Measurements from ENCODE around the gene CDH16. TPM values are rescaled to one million over a fixed set of nuclear protein-coding genes. Genes with fewer than 3 reads are reported as not detected.
A peak's percentile ranks its signal among the peaks of the same experiment; 100 is the strongest.
"Not testable (repeated sequence)": the region's sequence is repeated elsewhere in the genome, so short reads cannot be mapped to it uniquely, and the experiment has no call there.

The CDH16 gene
- not detected for total RNA-seq

GRCh38 chr16:66918803-66919568, at the start of gene CDH16:
CDH16 (minus strand) TSS chr16:66918885; CDS start chr16:66918065, 820 bp downstream.
- H3K27ac Mint-ChIP-seq = no peak within 1 kb of the TSS
- no peak within 1 kb of the TSS for H3K4me3 Mint-ChIP-seq
- peaks cover 48% of the 10 kb centered on the region for H3K27me3 Mint-ChIP-seq
- no peaks in the 10 kb centered on the region for H3K36me3 Mint-ChIP-seq (ENCODE audit: low read depth)
- ChIA-PET POLR2A (interaction anchor here (0.8 to 1.1 kb wide), 4 partner anchors 14 to 23 kb away, joined by 3 to 4 read pairs (median 3); partner anchors contain the start of gene CIAO2B), CTCF (interaction anchor here (0.6 kb wide), 1 partner anchor 134 kb away, joined by 4 read pairs; no protein-coding TSS in a partner anchor)
- H3K9me3 Mint-ChIP-seq = no peaks in the 10 kb centered on the region
- H3K4me1 Mint-ChIP-seq = peaks cover 4% of the 10 kb centered on the region
- DNase-seq = no peak

- no peaks in the 10 kb centered on the region for H3K9me3 Mint-ChIP-seq
- DNase-seq = no peak
- H3K4me1 Mint-ChIP-seq = peaks cover 26% of the 10 kb centered on the region
- H3K36me3 Mint-ChIP-seq (ENCODE audit: low read depth) = no peaks in the 10 kb centered on the region
- H3K4me3 Mint-ChIP-seq = no peak overlapping the region
- peaks cover 2% of the 10 kb centered on the region for H3K27me3 Mint-ChIP-seq
- H3K27ac Mint-ChIP-seq = no peak overlapping the region
- ChIA-PET CTCF (interaction anchor here (1.3 kb wide), 1 partner anchor 12 kb away, joined by 5 read pairs; no protein-coding TSS in a partner anchor), POLR2A (interaction anchor here (1.4 kb wide), 1 partner anchor 11 kb away, joined by 5 read pairs; no protein-coding TSS in a partner anchor)
Observed at GRCh38 chr16:66964049-66964448, 45.4 kb upstream of the CDH16 start.

- H3K4me3 Mint-ChIP-seq = peak overlapping the region; percentile 71
Observed at GRCh38 chr16:66961914-66962313, 43.2 kb upstream of the CDH16 start.

GRCh38 chr16:66961065-66961744, 42.5 kb upstream of the CDH16 start, which contains the start of gene CES3:
CES3 (plus strand) TSS chr16:66961266; CDS start chr16:66961308, 42 bp downstream.
- ChIA-PET POLR2A (interaction anchor here (0.6 to 1.4 kb wide), 2 partner anchors 52 to 57 kb away, joined by 3 to 4 read pairs; no protein-coding TSS in a partner anchor), CTCF (interaction anchor here (0.6 to 3.2 kb wide), 24 partner anchors 9 to 421 kb away, joined by 3 to 29 read pairs (median 5); partner anchors contain the start of genes B3GNT9 and PHAF1)
- Mint-ChIP-seq H3K36me3 (ENCODE audit: low read depth) (no peaks in the 10 kb centered on the region), H3K27me3 (peaks cover 2% of the 10 kb centered on the region), H3K4me1 (peaks cover 44% of the 10 kb centered on the region), H3K27ac (peak within 1 kb of the TSS; percentile 57), H3K4me3 (peak within 1 kb of the TSS; percentile 71), H3K9me3 (no peaks in the 10 kb centered on the region)
- peak; percentile 81 for DNase-seq

More at GRCh38 chr16:66961914-66962313, 43.2 kb upstream of the CDH16 start:
- peaks cover 43% of the 10 kb centered on the region for H3K4me1 Mint-ChIP-seq
- H3K36me3 Mint-ChIP-seq (ENCODE audit: low read depth) = no peaks in the 10 kb centered on the region
- H3K9me3 Mint-ChIP-seq = no peaks in the 10 kb centered on the region
- POLR2A ChIA-PET = interaction anchor here (1.4 kb wide), 1 partner anchor 56 kb away, joined by 4 read pairs; no protein-coding TSS in a partner anchor
- peak overlapping the region; percentile 57 for H3K27ac Mint-ChIP-seq
- CTCF ChIA-PET = interaction anchor here (1.8 to 3.2 kb wide), 4 partner anchors 13 to 192 kb away, joined by 5 to 29 read pairs (median 16); no protein-coding TSS in a partner anchor
- peak; percentile 27 for DNase-seq
- H3K27me3 Mint-ChIP-seq = peaks cover 2% of the 10 kb centered on the region

GRCh38 chr16:66960270-66960669, 41.6 kb upstream of the CDH16 start:
- Mint-ChIP-seq H3K27ac (no peak overlapping the region), H3K4me1 (peaks cover 44% of the 10 kb centered on the region), H3K27me3 (peaks cover 2% of the 10 kb centered on the region), H3K4me3 (no peak overlapping the region), H3K9me3 (no peaks in the 10 kb centered on the region), H3K36me3 (ENCODE audit: low read depth) (no peaks in the 10 kb centered on the region)
- ChIA-PET POLR2A (no interaction called here), CTCF (interaction anchor here (0.7 to 3.2 kb wide), 15 partner anchors 8 to 421 kb away, joined by 3 to 29 read pairs (median 8); partner anchors contain the start of gene B3GNT9)
- DNase-seq = no peak

- Mint-ChIP-seq H3K9me3 (no peaks in the 10 kb centered on the region), H3K4me3 (no peak overlapping the region), H3K27ac (no peak overlapping the region), H3K27me3 (no peaks in the 10 kb centered on the region), H3K36me3 (ENCODE audit: low read depth) (no peaks in the 10 kb centered on the region), H3K4me1 (peaks cover 44% of the 10 kb centered on the region)
- ChIA-PET CTCF (interaction anchor here (1.3 to 3.2 kb wide), 9 partner anchors 10 to 198 kb away, joined by 3 to 18 read pairs (median 7); partner anchors contain the start of gene B3GNT9), POLR2A (interaction anchor here (0.8 kb wide), 1 partner anchor 145 kb away, joined by 3 read pairs; no protein-coding TSS in a partner anchor)
- DNase-seq = no peak
Observed at GRCh38 chr16:66959704-66960161, 41.0 kb upstream of the CDH16 start.

GRCh38 chr16:66958857-66959703, 40.4 kb upstream of the CDH16 start:
- ChIA-PET CTCF (interaction anchor here (1.0 to 3.2 kb wide), 7 partner anchors 17 to 199 kb away, joined by 3 to 20 read pairs (median 9); no protein-coding TSS in a partner anchor), POLR2A (interaction anchor here (0.8 kb wide), 1 partner anchor 146 kb away, joined by 3 read pairs; no protein-coding TSS in a partner anchor)
- H3K4me3 Mint-ChIP-seq = no peak overlapping the region
- H3K27ac Mint-ChIP-seq = no peak overlapping the region
- no peaks in the 10 kb centered on the region for H3K27me3 Mint-ChIP-seq
- DNase-seq = no peak
- no peaks in the 10 kb centered on the region for H3K9me3 Mint-ChIP-seq
- H3K36me3 Mint-ChIP-seq (ENCODE audit: low read depth) = no peaks in the 10 kb centered on the region
- H3K4me1 Mint-ChIP-seq = peaks cover 46% of the 10 kb centered on the region

GRCh38 chr16:66956154-66956457, 37.4 kb upstream of the CDH16 start:
- H3K4me1 Mint-ChIP-seq = peaks cover 43% of the 10 kb centered on the region
- H3K27me3 Mint-ChIP-seq = peaks cover 11% of the 10 kb centered on the region
- H3K27ac Mint-ChIP-seq; H3K36me3 Mint-ChIP-seq (ENCODE audit: low read depth); H3K4me3 Mint-ChIP-seq; DNase-seq; POLR2A ChIA-PET; H3K9me3 Mint-ChIP-seq: not testable (repeated sequence)
- CTCF ChIA-PET = interaction anchor here (2.4 to 3.1 kb wide), 2 partner anchors 199 to 229 kb away, joined by 8 to 20 read pairs; no protein-coding TSS in a partner anchor

GRCh38 chr16:66955363-66956153, 36.9 kb upstream of the CDH16 start:
- H3K27ac Mint-ChIP-seq; H3K36me3 Mint-ChIP-seq (ENCODE audit: low read depth); DNase-seq; H3K4me3 Mint-ChIP-seq; POLR2A ChIA-PET; H3K9me3 Mint-ChIP-seq: not testable (repeated sequence)
- Mint-ChIP-seq H3K27me3 (peaks cover 11% of the 10 kb centered on the region), H3K4me1 (peaks cover 39% of the 10 kb centered on the region)
- CTCF ChIA-PET = interaction anchor here (2.4 to 3.1 kb wide), 2 partner anchors 200 to 230 kb away, joined by 8 to 20 read pairs; no protein-coding TSS in a partner anchor

GRCh38 chr16:66954097-66954659, 35.5 kb upstream of the CDH16 start:
- Mint-ChIP-seq H3K27me3 (peaks cover 17% of the 10 kb centered on the region), H3K4me1 (peaks cover 43% of the 10 kb centered on the region), H3K9me3 (peaks cover 9% of the 10 kb centered on the region), H3K36me3 (ENCODE audit: low read depth) (peaks cover 7% of the 10 kb centered on the region), H3K4me3 (no peak overlapping the region), H3K27ac (no peak overlapping the region)
- CTCF ChIA-PET = interaction anchor here (0.7 to 2.6 kb wide), 18 partner anchors 9 to 272 kb away, joined by 3 to 20 read pairs (median 4); partner anchors contain the start of genes E2F4, MATCAP1 and TMEM208
- POLR2A ChIA-PET = interaction anchor here (0.6 kb wide), 1 partner anchor 64 kb away, joined by 3 read pairs; no protein-coding TSS in a partner anchor
- peak; percentile 86 for DNase-seq

Measured in activated CD4-positive, alpha-beta memory T cell treated with anti-CD3 and anti-CD28 coated beads, Interleukin-2, amount 10 ng/mL, durations not matched to agents 7 days and 5 days (primary cell).